Heart left ventricle (tissue), 13 donors: ENCODE results near the gene FLVCR2.

ENCODE experiments used
- CTCF ChIP-seq, 12 donors: fragments of 200-600 bp; sonication (generic) in 4 of 12; IDR thresholded peaks; one replicate each; pipeline versions ENCODE4 v1.5.0 to v1.8.0; 2018 to 2022; ENCODE audit warnings: antibody characterized with exemption in 12 of 12, mild to moderate bottlenecking in 5 of 12
- POLR2A ChIP-seq, 2 donors: fragments of 450-650 bp; IDR thresholded peaks; one replicate each; pipeline ENCODE4 v1.6.1; 2017; ENCODE audit warnings: antibody characterized with exemption in 2 of 2, mild to moderate bottlenecking in 2 of 2, moderate library complexity in 2 of 2
- donor health status: ischemic (EF 13 %, LVEDD 7.1; RV severe dilation, severe dysfunction).
- donor health status: DM: no; HTN: yes; CAD: no.
- donor health status: DM: no; HTN: no; CAD: no.
- donor health status: ischemic (EF 25% LVEDD 6.9; RV normal size, moderate dysfunction).
- donor health status: ischemic (EF 25% LVEDD 5.7; RV mildly dilated, moderate dysfunction).
- donor health status: ischemic (EF 35%, LVEDD 5.7; RV mildly dilated, moderate dysfunction).
- donor health status: nonischemic (EF 11% LVEDD 7.7; RV severe dilation, severe dysfunction).
- donor health status: DM: yes; HTN: yes; CAD: no.
- donor health status: PGD.
- donor health status: ischemic (EF 29% LVEDD 5.4; RV normal size, mild dysfunction).
- donor health status: nonischemic (EF 23%, LVEDD 6.1; RV moderate dilation, normal function).

GRCh38 chr14:75607842-75608640 is 29.6 kb downstream of the FLVCR2 start:
- TF ChIP-seq CTCF (IDR thresholded peaks at IDR 0.05) (no peak), POLR2A (IDR thresholded peaks at IDR 0.05) (no peak)
